Fibroblast of villous mesenchyme (primary cell): Measurements from ENCODE around the gene POLD2. TPM values are rescaled to one million over a fixed set of nuclear protein-coding genes. Genes with fewer than 3 reads are reported as not detected.

Source experiments
- DNase-seq: peaks from one replicate; pipeline ENCODE4 v3.0.0-alpha.2; 2010; ENCODE audit warnings: low read depth
- H3K4me3 ChIP-seq: 2 replicates; pipeline ENCODE4 v1.5.1; 2011; ENCODE audit warnings: low read depth, mild to moderate bottlenecking, low read length
- total RNA-seq: library from RNA; depleted of rRNA; stranded (reverse); fragments of >200 nt; gene quantifications from 2 replicates; pipeline ENCODE4 v1.2.3, GENCODE V29; 2012
- TF ChIP-seq, protein P1 (sequence below): IDR thresholded peaks from 2 replicates; pipeline ENCODE4 v1.5.1; 2012; ENCODE audit warnings: low read depth, mild to moderate bottlenecking, low read length; ENCODE audit not compliant: insufficient read depth

POLD2 gene
- total RNA-seq, 1 donor = 101 TPM

GRCh38 chr7:44112231-44112996, 10.9 kb downstream of the POLD2 start:
- H3K4me3 ChIP-seq = no peak overlapping the region
- no peak for DNase-seq
- TF ChIP-seq, protein P1, sequence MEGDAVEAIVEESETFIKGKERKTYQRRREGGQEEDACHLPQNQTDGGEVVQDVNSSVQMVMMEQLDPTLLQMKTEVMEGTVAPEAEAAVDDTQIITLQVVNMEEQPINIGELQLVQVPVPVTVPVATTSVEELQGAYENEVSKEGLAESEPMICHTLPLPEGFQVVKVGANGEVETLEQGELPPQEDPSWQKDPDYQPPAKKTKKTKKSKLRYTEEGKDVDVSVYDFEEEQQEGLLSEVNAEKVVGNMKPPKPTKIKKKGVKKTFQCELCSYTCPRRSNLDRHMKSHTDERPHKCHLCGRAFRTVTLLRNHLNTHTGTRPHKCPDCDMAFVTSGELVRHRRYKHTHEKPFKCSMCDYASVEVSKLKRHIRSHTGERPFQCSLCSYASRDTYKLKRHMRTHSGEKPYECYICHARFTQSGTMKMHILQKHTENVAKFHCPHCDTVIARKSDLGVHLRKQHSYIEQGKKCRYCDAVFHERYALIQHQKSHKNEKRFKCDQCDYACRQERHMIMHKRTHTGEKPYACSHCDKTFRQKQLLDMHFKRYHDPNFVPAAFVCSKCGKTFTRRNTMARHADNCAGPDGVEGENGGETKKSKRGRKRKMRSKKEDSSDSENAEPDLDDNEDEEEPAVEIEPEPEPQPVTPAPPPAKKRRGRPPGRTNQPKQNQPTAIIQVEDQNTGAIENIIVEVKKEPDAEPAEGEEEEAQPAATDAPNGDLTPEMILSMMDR = no peak

GRCh38 chr7:44111761-44112160, 11.6 kb downstream of the POLD2 start:
- no peak for DNase-seq
- TF ChIP-seq, protein P1 = no peak
- H3K4me3 ChIP-seq = no peak overlapping the region

- DNase-seq = no peak
- no peak overlapping the region for H3K4me3 ChIP-seq
- TF ChIP-seq, protein P1 = no peak
These were observed 12.4 kb downstream of the POLD2 start for GRCh38 chr7:44110719-44111635.

DNA sequence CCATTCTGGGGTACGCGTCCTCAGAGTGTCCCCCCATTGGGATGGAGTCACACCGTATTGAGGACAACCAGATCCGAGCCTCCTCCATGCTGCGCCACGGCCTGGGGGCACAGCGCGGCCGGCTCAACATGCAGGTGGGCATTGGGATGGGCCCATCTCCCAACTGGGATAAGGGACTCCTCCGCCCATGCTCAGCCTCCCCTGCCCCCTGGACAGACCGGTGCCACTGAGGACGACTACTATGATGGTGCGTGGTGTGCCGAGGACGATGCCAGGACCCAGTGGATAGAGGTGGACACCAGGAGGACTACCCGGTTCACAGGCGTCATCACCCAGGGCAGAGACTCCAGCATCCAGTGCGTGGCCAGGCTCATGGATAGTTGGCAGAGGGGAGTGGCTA, 13.4 kb downstream of the POLD2 start:
- no peak overlapping the region for H3K4me3 ChIP-seq
- TF ChIP-seq, protein P1 = no peak
- no peak for DNase-seq

- no peak for DNase-seq
- no peak overlapping the region for H3K4me3 ChIP-seq
- TF ChIP-seq, protein P1 = peak; percentile 3
These were observed 14.3 kb downstream of the POLD2 start for GRCh38 chr7:44108768-44109750.
